GM10847 (cell line): ENCODE results near the gene KIF20A.

ENCODE experiments used
- POLR2A ChIP-seq: IDR thresholded peaks from 2 replicates; pipeline ENCODE4 v1.6.1; 2011; ENCODE audit not compliant: insufficient read length; ENCODE audit errors: extremely low read depth

The KIF20A gene

GRCh38 chr5:138230981-138231589 is 52.2 kb downstream of the KIF20A start:
- no peak for TF ChIP-seq POLR2A

DNA sequence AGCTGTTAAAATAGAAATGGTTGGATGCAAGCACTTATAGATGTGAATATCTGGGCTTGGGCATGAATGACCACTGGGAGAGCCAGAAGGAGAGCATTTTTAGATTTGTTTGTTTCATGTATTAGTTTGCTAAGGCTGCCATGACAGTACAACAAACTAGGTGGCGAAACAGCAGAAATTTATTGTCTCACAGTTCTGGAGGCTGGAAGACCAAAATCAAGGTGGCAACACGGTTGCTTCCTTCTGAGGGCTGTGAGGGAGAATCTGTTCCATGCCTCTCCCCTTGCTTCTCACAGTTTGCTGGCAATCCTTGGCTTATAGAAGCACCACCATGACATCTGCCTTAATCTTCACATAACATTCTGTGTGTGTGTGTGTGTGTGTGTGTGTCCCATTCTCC is 54.4 kb downstream of the KIF20A start:
- TF ChIP-seq POLR2A = no peak

- TF ChIP-seq POLR2A = no peak
Observed at GRCh38 chr5:138234651-138235050, 55.7 kb downstream of the KIF20A start.
